GM15510 (cell line): ENCODE measurements around the gene LOXHD1.

Experiments used
- POLR2A ChIP-seq: IDR thresholded peaks from 3 replicates; pipeline ENCODE4 v1.6.1; 2011; ENCODE audit warnings: borderline replicate concordance; ENCODE audit not compliant: insufficient read length; ENCODE audit errors: extremely low read depth

Gene LOXHD1

GRCh38 chr18:46577546-46577945 is 79.5 kb downstream of the LOXHD1 start:
- TF ChIP-seq POLR2A, result no peak

DNA sequence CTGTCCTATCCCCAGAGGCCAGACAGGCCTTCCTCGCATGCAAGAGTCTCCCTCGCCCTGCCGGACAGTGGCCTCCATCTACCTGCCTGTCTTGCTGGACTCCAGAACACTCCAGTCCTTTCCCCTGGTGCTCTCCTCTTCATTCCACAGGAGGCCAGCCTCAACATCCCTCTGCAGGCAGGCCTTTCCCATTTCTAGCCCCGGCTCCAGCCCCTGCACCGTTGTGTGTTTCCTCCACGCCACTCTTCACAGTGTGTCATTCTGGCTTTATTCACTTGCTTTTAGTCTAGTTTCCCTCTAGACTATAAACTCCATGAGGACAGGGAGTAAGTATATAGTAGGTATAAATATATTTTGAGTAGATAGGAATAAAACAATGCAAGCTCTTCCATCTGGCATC is 81.2 kb downstream of the LOXHD1 start:
- no peak for TF ChIP-seq POLR2A

DNA sequence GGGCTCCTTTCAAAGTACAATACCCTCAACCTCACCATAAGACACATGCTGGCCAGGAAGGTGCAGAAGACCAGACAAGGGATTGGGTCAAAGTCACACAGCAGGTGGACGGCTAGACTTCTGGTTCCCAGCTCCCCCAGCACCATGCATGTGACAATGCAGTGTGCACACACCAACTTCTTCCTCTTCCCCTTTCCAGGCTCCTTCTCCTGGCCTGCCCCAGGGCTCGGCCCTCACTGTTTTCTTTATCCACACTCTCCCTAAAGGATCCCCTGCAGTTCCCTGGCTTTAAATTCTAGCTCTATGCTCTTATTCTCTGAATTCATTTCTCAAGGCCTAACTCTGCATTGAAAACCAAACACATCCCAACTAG is 82.3 kb downstream of the LOXHD1 start:
- no peak for TF ChIP-seq POLR2A

GRCh38 chr18:46574000-46574742 is 82.8 kb downstream of the LOXHD1 start:
- TF ChIP-seq POLR2A, result no peak

DNA sequence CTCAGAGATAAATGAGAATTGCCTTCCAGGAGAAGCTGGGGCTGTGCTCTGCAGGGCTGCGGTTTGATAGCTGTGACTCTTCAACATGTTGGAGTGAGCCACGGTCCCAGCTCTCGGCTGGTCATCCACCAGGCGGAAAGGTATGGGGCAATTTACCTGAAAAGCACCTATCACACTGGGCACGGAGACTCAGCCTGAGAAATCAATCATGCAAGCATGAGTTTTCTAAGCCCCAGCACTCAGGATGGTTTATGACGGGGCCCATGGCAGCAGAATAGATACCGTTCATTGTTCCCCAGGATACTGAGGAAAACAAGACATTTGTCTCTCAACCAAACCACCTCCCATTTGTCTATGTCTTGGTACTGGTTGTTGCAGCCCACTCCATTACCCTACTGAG is 83.9 kb downstream of the LOXHD1 start:
- TF ChIP-seq POLR2A, result no peak

GRCh38 chr18:46571756-46572155 is 85.3 kb downstream of the LOXHD1 start:
- TF ChIP-seq POLR2A, result no peak

- no peak for TF ChIP-seq POLR2A
Observed at GRCh38 chr18:46570666-46571065, 86.4 kb downstream of the LOXHD1 start.

DNA sequence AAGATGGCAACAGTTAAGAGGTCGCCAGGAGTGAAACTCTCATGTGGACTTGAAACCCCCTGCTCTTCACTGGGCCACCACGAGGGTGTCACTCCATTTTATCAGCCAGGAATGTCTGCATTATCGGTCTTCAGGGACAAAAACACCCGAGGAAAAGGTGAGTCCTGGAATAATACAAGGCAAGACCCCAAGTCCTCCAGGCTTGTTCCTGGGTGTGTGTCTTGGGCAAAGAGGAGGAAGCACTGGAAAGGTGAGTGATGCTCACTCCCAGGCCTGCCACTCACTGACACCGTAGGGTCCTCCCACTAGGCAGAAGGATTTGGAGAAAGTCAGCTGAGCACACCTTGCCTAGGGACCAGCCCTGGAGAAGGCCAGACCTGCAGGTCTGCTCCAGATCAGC is 86.9 kb downstream of the LOXHD1 start:
- TF ChIP-seq POLR2A, result no peak

- TF ChIP-seq POLR2A, result no peak
Observed at GRCh38 chr18:46569211-46569610, 87.8 kb downstream of the LOXHD1 start.

DNA sequence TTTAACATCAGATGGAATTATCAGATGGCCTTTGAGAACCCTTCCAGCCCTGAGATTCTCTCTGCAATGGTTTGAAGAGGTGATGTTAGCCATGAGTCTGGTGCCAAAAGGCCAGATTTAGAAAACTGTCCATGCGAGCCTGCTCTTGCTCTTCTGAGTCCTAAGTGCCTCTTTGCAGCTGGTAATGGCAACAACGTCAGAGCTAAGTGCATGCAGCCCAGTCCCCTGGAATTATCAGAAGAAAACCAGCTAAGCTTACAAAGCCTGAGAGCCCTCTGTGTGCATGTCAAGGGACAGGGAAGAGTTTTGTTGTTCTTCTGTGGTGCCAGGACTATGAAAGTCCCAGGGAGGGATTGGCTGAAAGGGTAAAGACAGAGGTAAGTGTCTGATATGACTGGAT is 89.8 kb downstream of the LOXHD1 start:
- no peak for TF ChIP-seq POLR2A

DNA sequence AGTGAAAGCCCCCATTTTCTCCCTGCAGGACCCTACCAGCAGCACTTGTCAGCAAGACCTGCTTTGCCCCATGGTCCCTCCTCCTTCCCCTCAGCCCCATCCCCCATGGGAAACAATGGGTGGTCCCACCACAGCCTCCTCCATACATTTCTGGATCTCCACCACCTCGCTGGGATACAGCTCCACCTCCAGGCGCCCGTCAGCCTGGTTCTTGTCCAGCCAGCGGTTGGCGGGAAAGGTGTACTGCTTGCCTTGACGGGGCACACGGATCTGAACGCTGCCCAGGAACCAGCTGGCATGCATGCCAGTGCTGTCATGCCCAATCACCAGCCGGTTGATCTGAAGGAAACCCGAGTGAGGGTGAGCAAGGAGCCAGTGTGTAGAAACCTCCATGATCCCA is 90.9 kb downstream of the LOXHD1 start:
- no peak for TF ChIP-seq POLR2A

GRCh38 chr18:46565256-46565655 is 91.8 kb downstream of the LOXHD1 start:
- no peak for TF ChIP-seq POLR2A

- no peak for TF ChIP-seq POLR2A
Observed at GRCh38 chr18:46563317-46563716, 93.7 kb downstream of the LOXHD1 start.

DNA sequence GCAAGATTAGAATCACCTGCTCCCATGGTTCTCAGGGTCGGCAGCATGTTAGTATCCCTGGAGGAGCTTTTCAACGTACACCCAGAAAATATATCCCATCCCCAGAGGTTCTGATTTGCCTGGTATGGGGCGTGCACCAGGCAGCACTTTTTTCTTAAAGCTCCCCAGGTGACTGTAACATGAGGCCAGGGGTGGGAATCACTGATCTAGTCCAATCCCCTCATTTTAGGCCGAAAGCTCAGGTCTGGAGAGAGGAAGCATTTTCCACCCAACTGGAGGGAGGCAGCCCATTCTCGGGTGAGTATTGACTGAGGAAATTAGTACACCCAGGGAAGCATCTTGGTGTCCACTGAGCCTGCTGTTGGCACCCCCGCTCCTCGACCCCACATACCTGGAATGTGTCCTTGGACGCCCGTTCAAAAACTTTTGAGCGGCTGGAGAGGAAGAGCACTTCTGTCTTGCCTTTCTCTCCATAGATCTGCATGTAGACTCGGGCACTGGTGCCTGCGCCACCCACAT is 94.3 kb downstream of the LOXHD1 start:
- TF ChIP-seq POLR2A, result no peak

GRCh38 chr18:46560671-46561045 is 96.4 kb downstream of the LOXHD1 start:
- TF ChIP-seq POLR2A, result no peak

GRCh38 chr18:46559946-46560670 is 96.9 kb downstream of the LOXHD1 start:
- TF ChIP-seq POLR2A, result no peak
